ENCODE results near the gene FBXO34. TPM values are rescaled to one million over a fixed set of nuclear protein-coding genes. Genes with fewer than 3 reads are reported as not detected.

FBXO34 gene
- total RNA-seq, 1 donor from 2014 or later, result 20.4 TPM

GRCh38 chr14:55324812-55325211 is 53.6 kb downstream of the FBXO34 start:
- H3K27me3 Mint-ChIP-seq, result no peaks in the 10 kb centered on the region
- no peak for TF ChIP-seq CTCF (IDR thresholded peaks at IDR 0.05)
- intact Hi-C loops (cut with micrococcal nuclease), result loop anchor here (5.0 kb wide), 1 partner anchor 33 kb away; no protein-coding TSS in a partner anchor
- H3K4me3 Mint-ChIP-seq, result no peak overlapping the region
- ATAC-seq (ENCODE audit: low read depth) (no peak), DNase-seq (no peak)
- no peaks in the 10 kb centered on the region for H3K36me3 Mint-ChIP-seq (ENCODE audit: low read depth)
- ChIA-PET CTCF (no interaction called here), POLR2A (no interaction called here)
- peaks cover 36% of the 10 kb centered on the region for H3K4me1 Mint-ChIP-seq
- H3K27ac Mint-ChIP-seq, result no peak overlapping the region
- peaks cover 2% of the 10 kb centered on the region for H3K9me3 Mint-ChIP-seq

DNA sequence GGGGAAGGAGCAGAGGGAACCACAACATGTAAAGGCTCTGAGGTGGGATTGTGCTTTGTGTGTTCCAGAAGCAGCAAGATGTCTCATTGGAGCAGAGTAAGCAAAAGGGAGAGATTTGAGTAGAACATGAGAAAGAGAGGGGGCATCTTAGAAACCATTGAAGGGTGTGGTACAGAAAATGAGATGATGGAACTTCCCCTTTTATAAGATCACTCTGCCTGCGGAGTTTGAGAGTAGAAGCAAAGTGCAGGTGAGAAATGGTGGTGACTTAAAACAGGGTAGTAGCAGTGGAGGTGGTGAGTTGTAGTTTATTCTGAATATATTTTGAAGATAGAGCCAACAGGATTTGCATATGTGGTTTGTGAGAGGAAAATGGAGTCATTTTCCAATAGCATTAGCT is 56.0 kb downstream of the FBXO34 start:
- H3K4me1 Mint-ChIP-seq, result peaks cover 43% of the 10 kb centered on the region
- peaks cover 2% of the 10 kb centered on the region for H3K9me3 Mint-ChIP-seq
- H3K27ac Mint-ChIP-seq, result peak overlapping the region; percentile 87
- no peak for DNase-seq
- no peaks in the 10 kb centered on the region for H3K36me3 Mint-ChIP-seq (ENCODE audit: low read depth)
- POLR2A ChIA-PET, result no interaction called here
- peak overlapping the region; percentile 8 for H3K4me3 Mint-ChIP-seq
- no peak for TF ChIP-seq CTCF (IDR thresholded peaks at IDR 0.05)
- CTCF ChIA-PET, result no interaction called here
- ATAC-seq (ENCODE audit: low read depth), result peak; percentile 89
- intact Hi-C loops (cut with micrococcal nuclease), result loop anchor here (1.0 to 5.0 kb wide), 2 partner anchors 35 to 56 kb away; partner anchors contain the start of gene FBXO34
- H3K27me3 Mint-ChIP-seq, result no peaks in the 10 kb centered on the region

GRCh38 chr14:55328317-55328716 is 57.1 kb downstream of the FBXO34 start:
- Mint-ChIP-seq H3K9me3 (peaks cover 2% of the 10 kb centered on the region), H3K27me3 (no peaks in the 10 kb centered on the region), H3K4me1 (peaks cover 54% of the 10 kb centered on the region), H3K4me3 (no peak overlapping the region), H3K36me3 (ENCODE audit: low read depth) (no peaks in the 10 kb centered on the region), H3K27ac (no peak overlapping the region)
- DNase-seq (no peak), ATAC-seq (ENCODE audit: low read depth) (no peak)
- intact Hi-C loops (cut with micrococcal nuclease), result loop anchor here (5.0 kb wide), 1 partner anchor 36 kb away; no protein-coding TSS in a partner anchor
- POLR2A ChIA-PET, result interaction anchor here (0.6 kb wide), 1 partner anchor 106 kb away, joined by 7 read pairs; no protein-coding TSS in a partner anchor
- no peak for TF ChIP-seq CTCF (IDR thresholded peaks at IDR 0.05)
- CTCF ChIA-PET, result no interaction called here

GRCh38 chr14:55329999-55330710 is 58.9 kb downstream of the FBXO34 start:
- Mint-ChIP-seq H3K4me1 (peaks cover 70% of the 10 kb centered on the region), H3K9me3 (peaks cover 2% of the 10 kb centered on the region), H3K4me3 (no peak overlapping the region), H3K27ac (no peak overlapping the region), H3K27me3 (no peaks in the 10 kb centered on the region), H3K36me3 (ENCODE audit: low read depth) (no peaks in the 10 kb centered on the region)
- POLR2A ChIA-PET, result no interaction called here
- DNase-seq, result no peak
- intact Hi-C loops (cut with micrococcal nuclease), result loop anchor here (5.0 kb wide), 1 partner anchor 38 kb away; no protein-coding TSS in a partner anchor
- ATAC-seq (ENCODE audit: low read depth), result no peak
- TF ChIP-seq CTCF (IDR thresholded peaks at IDR 0.05), result no peak
- CTCF ChIA-PET, result no interaction called here

DNA sequence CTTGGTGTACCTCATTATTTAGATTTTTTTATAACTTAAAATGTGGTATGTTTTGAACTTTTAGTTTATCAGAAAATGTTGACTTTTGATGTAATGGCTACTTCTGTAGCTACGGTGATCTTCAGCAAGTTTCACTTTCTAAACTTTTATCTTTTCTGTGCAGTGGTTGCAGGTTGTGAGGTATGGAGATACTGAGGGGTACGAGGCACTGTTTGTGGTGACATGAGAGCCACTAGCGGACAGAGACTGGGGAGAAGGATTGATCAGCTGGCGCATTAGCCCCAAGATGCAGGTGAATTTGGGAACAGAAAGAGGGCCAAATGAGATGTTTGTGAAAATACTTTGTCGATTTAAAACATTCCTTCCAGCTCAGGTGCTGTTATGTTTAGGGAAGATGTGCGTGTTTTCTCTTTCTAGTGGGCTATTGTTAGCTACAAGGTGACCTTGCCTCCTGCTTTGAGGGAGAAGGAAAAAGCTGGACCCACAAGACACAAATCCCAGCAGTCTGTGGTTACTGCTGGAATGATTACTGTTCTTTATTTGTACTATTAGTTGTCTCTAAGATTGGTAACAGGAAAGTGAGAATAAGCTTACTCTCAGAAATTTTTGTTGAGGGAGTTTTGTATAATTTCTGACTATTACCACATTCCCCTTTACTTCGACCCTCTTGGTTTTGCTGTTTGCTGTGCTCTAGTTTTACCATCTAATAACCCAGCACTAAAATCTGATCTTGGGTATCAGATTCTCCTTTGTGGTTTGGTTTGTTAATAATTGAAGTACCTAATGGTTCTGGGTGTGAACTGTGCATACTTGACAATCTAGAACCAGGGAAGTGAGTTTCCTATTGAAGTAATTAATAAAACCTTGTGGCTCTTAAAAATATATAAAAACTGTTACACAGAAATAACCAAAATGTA is 61.7 kb downstream of the FBXO34 start:
- intact Hi-C loops (cut with micrococcal nuclease), result loop anchor here (1.0 kb wide), 1 partner anchor 16 kb away; no protein-coding TSS in a partner anchor
- DNase-seq, result no peak
- no peaks in the 10 kb centered on the region for H3K9me3 Mint-ChIP-seq
- ATAC-seq (ENCODE audit: low read depth), result peak; percentile 18
- peak overlapping the region; percentile 62 for H3K27ac Mint-ChIP-seq
- H3K4me3 Mint-ChIP-seq, result peak overlapping the region; percentile 69
- H3K4me1 Mint-ChIP-seq, result peaks cover 57% of the 10 kb centered on the region
- peaks cover 3% of the 10 kb centered on the region for H3K36me3 Mint-ChIP-seq (ENCODE audit: low read depth)
- no peaks in the 10 kb centered on the region for H3K27me3 Mint-ChIP-seq
- ChIA-PET POLR2A (no interaction called here), CTCF (interaction anchor here (0.8 to 1.0 kb wide), 2 partner anchors 21 to 62 kb away, joined by 3 read pairs; no protein-coding TSS in a partner anchor)
- TF ChIP-seq CTCF (IDR thresholded peaks at IDR 0.05), result no peak
